Measurements from ENCODE around the gene SRSF7.
"Not testable (repeated sequence)": the region's sequence is repeated elsewhere in the genome, so short reads cannot be mapped to it uniquely, and the experiment has no call there.

SRSF7 gene

DNA sequence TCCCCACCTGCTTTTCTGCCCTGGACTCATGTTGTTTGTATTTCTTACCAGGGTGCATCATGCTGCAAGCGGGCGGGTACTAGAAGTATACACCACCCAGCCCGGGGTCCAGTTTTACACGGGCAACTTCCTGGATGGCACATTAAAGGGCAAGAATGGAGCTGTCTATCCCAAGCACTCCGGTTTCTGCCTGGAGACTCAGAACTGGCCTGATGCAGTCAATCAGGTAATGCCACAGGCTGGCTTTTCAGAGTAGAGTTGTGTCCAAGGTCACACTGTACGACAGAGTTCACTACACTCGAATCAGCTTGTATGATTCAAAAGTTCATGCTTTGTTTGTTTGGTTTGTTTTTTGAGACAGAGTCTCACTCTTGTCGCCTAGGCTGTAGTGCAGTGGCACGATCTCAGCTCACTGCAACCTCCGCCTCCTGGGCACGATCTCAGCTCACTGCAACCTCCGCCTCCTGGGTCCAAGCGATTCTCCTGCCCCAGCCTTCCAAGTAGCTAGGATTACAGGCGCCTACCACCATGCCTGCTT lies 19.4 kb downstream of the SRSF7 start:
- no peak for DNase-seq (ENCODE audit: low read depth)

DNA sequence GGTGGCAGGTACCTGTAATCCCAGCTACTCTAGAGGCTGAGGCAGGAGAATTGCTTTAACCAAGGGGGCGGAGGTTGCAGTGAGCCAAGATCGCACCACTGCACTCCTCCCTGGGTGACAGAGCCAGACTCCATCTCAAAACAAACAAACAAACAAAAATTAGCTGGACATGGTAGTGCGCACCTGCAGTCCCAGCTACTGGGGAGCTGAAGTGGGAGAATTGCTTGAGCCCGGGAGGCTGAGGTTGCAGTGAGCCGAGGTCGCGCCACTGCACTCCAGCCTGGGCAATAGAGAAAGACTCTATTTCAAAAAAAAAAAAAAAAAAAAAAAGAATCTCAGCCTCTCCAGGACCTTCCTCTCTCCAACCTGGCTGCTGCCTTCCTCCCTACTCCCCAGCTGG lies 20.1 kb downstream of the SRSF7 start:
- no peak for DNase-seq (ENCODE audit: low read depth)

DNA sequence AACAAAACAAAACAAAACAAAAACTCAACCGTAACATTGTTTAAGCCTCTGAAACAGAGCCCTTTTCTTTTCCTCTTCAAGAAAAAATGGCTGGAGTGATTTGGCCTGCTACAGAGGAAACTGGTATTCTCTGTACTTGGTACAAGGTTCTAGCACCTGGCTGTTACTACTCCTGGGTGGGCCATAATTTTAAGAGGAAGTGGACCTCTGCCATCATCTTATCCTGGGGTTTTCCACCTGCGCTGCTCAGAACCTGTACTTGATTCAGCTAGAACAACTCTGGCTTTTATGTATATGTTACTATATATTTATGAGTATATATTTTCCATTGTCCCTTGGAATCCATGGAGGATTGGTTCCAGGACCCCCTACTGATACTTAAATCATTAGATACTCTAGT lies 22.5 kb downstream of the SRSF7 start:
- no peak for DNase-seq (ENCODE audit: low read depth)

DNA sequence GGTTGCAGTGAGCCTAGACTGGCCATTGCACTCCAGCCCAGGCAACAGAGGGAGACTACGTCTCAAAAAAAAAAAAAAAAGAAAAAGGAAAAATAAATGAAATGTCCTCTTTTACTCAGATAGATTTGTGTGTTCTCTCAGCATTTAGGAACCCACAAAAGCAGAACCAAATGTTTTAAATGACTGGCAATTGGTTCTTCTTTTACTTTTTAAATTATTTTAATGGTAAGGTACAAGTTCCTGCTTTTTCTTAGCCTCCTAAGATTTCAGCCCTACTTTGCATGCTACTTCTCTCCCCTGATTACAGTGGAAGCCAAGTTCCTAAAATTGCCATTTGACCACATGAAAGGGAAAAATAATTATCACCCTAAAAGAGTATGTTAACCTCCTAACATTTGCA lies 23.5 kb downstream of the SRSF7 start:
- DNase-seq (ENCODE audit: low read depth), result no peak

DNA sequence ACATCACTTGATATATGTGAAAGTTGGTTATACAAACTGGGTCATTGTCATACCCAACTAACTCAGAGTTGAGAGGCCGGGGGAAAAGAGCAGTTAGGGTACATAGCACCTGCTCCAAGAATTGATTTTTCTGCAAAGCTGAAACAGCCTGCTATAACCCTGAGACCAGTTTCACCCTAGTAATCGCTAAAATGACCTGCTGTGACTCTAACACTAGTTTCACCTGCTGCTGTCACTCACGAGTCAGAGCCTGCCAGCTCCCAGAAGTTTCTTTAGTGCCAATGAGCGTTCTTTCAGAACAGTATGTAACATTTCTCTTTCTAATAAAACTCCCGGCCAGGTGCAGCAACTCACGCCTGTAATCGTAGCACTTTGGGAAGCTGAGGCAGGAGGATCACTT lies 28.0 kb downstream of the SRSF7 start:
- DNase-seq (ENCODE audit: low read depth), result no peak

DNA sequence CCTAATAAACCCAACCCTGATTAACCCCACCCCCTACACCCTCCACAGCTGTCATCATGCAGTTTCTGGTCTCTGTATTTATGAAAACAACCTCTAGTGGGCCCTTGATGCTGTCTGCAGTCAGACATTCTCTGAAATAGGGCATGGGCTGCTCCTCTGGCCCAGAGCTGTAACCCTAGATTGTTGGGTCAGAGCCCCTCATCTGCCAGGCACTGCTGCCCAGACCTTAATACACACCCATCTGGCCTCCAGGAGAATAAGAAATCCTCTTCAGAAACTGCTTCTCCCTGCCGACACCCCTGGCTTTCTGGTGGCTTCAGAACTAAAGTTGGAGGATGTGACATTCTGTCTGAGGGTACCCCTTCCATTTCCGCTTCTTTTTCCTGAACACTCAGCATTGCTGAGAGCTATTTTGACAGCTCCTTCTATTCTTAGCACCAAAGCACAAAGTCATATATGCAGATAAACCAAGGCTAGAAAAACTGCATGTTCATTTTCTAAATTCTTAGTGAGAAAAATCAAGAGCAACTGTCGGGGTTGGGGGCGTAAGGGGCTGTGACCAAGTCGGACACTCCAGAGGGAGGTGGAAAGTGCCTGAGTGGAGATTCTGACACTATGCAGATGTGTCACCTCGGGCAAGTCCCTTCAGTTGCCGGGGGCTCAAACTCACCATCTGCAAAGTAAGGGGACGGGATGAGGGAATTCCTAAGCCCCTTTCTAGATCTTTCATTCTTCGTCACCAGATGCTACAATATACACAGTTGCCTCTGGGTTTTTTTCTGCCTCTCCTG lies 28.7 kb downstream of the SRSF7 start:
- DNase-seq (ENCODE audit: low read depth), result peak; percentile 23

DNA sequence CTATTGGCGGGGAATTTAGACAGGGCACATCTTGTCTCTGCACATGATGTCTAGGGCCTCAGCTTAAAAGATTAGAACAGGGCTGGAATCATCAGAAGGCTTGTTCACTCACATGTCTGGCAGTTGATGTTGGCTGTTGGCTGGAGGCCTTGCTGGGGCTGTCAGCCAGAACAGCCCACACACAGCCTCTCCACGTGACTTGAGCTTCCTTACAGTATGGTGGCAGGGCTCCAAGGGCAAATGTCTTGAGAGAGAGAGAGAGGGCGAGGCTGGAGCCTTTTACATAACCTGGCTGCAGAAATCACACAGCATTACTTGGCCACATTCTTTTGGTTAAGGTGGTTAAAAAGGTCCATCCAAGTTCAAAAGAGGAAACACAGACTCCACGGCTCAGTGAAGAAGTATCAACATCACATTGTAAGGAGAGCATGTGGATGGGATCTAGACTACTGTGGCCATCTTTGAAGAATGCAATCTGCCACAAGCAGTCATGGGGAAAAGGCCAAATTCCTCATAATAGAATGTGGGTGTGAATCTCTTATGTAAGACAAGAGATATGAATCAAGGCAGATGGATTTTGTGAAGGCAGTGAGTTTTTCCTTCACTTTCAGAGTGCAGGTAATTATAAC lies 30.4 kb downstream of the SRSF7 start:
- no peak for DNase-seq (ENCODE audit: low read depth)

DNA sequence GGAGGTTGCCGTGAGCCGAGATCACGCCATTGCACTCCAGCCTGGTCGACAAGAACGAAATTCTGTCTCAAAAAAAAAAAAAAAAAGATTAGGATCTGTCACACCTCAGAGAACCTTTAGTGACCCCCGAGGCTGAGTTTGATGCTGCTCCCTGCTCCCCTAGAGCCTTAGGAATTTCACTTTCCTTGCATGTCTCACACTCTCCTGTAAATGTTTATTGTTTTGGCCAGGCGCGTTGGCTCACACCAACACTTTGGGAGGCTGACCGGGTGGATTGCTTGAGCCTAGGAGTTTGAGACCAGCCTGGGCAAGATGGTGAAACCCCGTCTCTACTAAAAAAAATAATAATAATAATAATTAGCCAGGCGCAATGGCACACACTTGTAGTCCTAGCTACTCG lies 31.5 kb downstream of the SRSF7 start:
- DNase-seq (ENCODE audit: low read depth), result no peak

DNA sequence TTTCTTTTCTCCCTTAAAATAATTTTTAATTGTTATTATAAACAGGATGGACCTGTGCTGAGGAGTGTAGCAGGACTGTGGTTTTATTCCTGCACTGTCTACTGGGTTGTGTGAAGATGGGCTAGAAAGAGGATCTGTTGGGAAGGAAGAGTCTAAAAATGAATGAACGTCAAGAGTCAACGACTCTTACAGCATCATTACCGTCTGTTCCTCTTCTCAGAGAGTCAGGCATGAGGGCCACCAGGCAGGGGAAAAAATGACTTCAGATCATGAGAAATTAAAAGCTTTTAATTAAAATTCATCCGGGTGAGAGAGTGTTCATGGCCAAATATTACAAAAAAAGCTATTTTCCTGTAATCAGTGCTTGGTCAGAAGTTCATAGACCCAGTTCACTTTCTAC lies 32.6 kb downstream of the SRSF7 start:
- DNase-seq (ENCODE audit: low read depth), result no peak

DNA sequence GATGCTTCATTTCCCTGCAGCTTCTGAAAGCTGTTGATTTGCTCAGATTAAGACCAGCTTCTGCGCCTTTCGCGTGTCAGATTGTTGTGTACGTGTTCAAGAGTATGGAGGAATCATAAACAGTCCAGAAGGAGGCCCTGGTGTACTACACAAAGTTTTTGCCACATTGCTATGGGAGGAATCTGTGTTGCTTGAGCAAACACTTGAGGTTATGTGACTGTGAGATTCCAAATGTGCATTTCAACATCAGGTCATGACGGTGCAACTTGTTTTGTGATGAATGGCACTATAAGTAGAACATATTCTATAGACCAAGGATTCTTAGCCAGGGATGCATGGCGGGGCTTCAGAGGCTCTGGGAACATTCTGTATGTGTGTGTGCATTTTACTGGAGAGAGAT lies 35.0 kb downstream of the SRSF7 start:
- no peak for DNase-seq (ENCODE audit: low read depth)

DNA sequence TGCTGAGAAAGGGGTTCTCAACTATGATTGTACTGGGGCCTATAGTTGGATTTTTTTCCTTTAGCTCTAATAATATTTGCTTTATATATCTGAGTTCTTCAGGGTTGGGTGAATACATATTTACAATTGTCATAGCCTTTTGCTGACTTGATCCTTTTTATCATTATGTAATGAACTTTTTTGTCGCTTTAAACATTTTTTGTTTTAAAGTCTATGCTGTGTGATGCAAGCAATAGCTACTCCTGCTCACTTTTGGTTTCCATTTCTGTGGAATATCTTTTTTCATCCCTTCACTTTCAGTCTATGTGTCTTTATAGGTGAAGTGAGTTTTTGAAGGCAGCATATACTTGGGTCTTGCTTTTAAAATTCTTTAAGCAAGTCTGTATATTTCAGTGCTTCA lies 36.2 kb downstream of the SRSF7 start:
- DNase-seq (ENCODE audit: low read depth), result not testable (repeated sequence)

DNA sequence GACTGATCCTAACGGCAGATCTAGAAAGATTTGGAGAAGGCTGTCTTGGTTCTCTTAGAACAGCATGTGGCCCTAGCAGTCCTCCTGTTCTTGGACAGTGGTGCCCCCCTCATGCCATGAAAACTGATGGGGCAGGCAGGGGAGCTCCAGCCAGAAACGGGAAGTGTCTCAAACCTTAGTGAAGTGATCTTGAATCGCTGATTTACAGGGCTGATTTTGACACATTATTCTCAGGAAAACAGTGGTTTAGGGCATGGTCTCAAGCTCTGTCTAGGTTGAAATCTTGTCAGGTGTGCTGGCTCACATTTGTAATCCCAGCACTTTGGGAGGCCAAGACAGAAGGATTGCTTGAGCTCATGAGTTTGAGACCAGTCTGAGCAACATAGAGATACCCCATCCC lies 37.8 kb downstream of the SRSF7 start:
- no peak for DNase-seq (ENCODE audit: low read depth)

DNA sequence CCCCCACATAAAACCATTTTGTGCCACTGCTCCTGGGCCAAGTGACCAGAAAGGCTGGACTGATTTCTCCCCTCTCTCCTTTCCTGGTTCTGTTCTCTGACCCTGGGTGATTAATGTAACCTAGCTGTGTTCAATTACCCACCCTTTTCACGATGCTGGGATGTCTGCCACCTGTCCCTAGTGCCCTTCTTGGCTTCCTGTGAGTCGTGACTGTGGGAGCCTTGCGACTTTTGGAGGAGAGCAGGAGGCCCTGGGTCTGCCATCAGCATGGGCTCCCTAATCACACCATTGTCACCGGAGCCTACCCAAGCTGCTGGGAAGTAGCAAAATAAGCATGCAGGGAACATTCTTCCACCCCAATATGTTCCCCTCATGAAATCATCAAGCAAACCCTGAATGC lies 38.3 kb downstream of the SRSF7 start:
- no peak for DNase-seq (ENCODE audit: low read depth)

DNA sequence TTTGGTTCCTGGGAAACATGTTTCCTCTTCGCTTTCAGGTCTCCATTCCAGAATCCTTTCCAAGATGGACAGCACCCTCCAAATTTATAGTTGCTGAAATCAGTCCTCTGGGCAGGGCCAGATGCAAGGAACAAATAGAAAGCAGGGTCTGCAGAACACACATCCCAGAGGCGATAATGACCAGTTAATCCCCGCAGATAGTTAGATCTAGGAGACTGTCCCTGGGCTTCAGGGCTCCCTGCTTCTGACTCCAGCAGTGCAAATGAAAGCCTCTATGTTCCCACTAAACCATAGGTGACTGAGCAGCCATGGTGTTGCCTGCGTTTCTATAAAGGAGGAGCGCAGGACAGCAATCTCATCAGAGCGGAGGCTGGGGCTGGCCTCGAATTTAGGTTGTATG lies 38.7 kb downstream of the SRSF7 start:
- DNase-seq (ENCODE audit: low read depth), result no peak

DNA sequence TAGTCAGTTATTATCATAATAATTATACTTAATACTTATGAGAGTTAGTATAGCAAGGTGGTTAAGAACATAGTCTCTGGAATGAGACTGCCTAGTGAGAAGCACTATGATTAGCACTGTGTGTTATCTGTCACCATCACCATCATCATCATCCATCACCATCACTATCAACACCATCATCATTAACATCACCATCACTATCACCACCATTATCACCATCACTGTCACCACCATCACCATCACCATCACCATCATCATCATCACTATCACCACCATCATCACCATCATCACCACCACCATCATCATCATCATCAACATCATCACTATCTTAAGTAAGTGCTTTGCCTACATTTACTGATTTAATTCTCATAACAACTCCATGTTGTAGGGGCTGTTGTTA lies 39.6 kb downstream of the SRSF7 start:
- DNase-seq (ENCODE audit: low read depth), result no peak

DNA sequence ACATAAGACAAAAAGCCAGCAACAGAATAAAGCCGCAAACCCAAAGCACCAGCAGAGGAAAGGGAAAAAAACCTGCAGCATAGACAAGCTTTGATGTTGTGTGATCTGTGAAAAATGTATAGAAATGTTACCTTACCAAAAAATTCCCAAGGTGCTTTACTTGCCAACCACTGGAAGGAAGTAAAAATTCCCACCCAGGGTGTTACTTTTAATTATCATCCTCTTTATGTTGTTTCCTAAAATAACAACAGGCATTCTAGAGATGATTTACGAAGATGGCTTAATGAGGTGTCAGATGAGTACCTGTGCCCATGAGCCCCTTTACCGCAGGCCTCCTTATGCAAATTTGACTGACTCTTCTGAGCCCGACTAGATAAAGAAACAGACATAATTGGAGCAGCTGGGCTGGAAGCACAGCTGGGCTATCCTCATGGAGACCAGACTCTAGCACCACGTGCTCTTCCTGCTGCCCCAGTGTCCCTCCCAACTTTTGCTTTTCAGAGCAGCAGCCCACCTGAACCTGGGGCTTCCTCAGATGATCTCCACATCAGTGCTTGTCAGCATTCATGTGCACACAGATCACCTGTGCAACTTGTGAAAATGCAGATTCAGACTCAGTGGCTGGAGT lies 41.5 kb downstream of the SRSF7 start:
- no peak for DNase-seq (ENCODE audit: low read depth)

DNA sequence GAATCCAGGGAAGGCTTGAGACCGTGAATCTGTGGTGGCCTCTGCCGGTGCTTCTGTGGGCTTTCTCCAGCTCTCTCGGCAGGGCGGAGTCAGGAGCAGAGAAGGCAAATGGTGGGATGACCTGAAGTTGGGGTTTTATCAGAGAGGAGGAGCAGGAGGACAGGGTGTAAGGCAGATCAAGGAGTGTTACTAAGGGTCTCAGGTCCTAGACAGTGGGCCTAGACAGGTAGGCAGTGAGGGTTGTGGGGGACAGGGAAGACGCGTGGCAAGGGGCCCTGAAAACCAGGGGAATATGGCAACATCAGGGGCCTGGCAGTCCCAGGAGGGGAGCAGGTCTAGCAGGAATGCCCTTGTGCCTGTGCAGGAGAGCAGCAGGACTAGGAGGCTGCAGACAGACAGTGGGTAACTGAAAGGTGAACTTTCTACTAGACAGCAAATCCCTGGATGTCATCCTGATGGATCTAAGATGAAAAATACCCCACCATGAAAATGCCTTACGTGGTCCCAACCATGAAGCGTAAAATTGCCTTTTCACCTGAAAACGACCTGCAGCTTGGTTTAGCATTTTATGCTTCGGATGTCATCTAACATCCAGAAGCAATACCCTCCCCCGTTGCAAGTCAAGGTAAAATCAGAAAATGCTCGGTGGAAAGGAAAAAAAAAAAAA lies 42.1 kb downstream of the SRSF7 start:
- no peak for DNase-seq (ENCODE audit: low read depth)

DNA sequence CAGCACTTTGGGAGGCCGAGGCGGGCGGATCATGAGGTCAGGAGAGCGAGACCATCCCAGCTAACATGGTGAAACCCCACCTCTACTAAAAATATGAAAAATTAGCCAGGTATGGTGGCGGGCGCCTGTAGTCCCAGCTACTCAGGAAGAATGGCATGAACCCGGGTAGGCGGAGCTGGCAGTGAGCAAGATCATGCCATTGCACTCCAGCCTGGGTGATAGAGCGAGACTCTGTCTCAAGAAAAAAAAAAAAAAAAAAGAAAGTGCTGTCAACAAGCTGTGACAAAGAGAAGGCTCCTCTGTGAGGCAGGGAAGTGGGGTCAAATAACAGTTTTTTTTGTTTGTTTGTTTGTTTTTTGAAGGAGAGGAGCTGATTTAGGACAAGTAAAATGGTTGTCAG lies 42.7 kb downstream of the SRSF7 start:
- not testable (repeated sequence) for DNase-seq (ENCODE audit: low read depth)

DNA sequence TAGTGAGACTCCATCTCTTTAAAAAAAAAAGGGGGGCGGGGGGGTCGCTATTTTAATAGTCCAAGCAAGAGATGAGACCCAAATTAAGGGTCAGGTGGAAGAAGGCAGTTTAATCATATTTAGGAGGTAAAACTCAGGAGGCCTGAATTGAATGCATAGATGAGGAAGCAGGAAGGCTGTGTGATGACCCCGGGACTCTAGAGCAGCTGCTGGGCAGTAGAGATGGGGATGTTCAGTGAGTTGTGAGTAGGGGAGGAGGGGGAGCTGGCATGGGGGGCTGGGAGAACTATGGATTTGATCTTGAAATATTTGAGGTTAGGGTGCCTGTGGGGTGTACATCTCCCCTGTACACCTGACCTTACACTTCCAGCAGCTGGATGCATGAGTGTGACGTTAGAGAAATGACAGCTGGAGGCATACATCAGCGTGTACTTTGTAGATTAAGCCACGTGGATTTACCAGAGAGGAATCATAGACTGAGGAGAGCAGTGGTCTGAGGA lies 44.3 kb downstream of the SRSF7 start:
- no peak for DNase-seq (ENCODE audit: low read depth)

DNA sequence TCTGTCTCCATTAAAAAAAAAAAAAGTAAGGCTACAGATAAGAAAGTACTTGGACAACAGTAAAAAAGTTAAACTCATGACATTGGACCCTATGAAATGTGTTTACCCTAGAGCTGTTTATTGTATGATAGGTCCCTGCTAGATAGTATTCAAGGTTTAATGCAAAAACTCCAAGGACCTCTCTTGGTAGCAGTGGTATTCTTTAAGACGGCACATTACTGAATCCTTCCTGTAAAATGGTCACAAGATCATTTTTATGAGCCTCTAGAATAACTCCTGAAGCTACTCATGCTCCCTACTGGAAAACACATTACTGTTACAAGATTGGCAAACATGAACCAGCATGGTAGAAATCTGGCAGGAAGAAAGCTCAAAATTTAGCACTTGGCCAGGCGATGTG lies 46.5 kb downstream of the SRSF7 start:
- no peak for DNase-seq (ENCODE audit: low read depth)

DNA sequence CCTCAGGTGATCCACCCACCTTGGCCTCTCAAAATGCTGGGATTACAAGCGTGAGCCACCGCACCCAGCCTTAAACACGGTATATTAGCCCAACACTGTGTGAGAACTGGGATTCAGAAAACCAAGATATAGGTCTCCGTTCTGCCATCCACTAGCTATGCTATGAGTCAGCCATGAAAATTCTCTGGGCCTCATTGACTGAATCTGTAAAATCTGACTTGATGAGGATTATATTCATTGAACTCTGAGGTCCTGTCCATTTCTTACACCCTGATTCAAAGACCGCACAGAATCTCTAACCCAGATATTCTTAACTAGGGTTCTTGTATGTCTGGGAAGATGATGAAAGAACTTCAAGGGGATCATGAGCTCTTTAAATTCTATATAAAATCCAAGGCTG lies 47.8 kb downstream of the SRSF7 start:
- DNase-seq (ENCODE audit: low read depth), result not testable (repeated sequence)

DNA sequence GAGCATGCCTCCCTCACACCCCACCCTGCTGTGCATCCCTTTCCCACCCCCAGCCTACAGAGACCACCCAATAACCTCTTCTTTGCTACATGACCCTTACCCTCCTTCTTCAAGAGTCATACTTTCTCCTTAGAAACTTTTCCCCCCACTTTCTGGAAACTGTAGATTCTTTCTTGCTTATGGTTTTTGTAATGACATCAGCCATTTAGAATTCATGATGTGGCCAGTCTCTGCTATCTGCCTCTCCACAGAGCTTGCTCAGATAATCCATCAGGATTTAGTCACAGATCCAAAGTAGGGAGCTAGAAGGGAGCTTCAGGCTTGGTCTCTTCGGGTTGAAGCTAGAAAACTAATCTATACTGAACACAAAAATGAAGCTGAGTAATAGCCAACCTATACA lies 48.7 kb downstream of the SRSF7 start:
- no peak for DNase-seq (ENCODE audit: low read depth)

DNA sequence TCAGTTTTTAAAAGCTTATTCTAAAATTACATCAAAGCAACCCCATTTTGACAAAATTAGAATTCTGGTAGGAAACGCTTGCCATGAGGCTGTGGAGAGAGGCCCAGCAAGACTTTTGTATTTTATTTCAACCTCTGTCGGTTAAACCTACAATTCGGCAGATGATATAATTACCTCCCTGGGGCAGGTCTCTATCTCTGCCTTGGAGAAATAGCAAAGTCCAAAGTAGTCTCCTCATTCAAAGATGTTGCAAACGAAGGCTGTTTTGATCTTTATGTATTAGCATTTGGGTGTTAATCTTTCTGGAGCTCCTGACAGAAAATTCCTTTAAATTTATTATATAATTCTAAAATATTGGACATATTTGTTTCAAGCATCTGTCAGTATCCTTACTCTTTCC lies 49.6 kb downstream of the SRSF7 start:
- no peak for DNase-seq (ENCODE audit: low read depth)

All from stimulated activated CD8-positive, alpha-beta memory T cell treated with anti-CD3 and anti-CD28 coated beads, Interleukin-12 subunit alpha, Interleukin-12 subunit beta, amount 100 ng/mL, for 4 hours (primary cell).